Measurements from ENCODE around the gene PAPSS2. TPM values are rescaled to one million over a fixed set of nuclear protein-coding genes. Genes with fewer than 3 reads are reported as not detected.

PAPSS2 gene
- total RNA-seq, 1 experiment from 2014 or later: 14.6 TPM

- TF ChIP-seq CTCF (IDR thresholded peaks at IDR 0.05 in 2 of 3, conservative IDR thresholded peaks at IDR 0.05 in 1 of 3; ENCODE audit: borderline replicate concordance in 1 of 3, insufficient read depth in 1 of 3, low read depth in 2 of 3, low read length in 2 of 3): no peak
- TF ChIP-seq CBX3 (IDR thresholded peaks at IDR 0.05; ENCODE audit: low read depth): no peak
- TF ChIP-seq RAD21 (IDR thresholded peaks at IDR 0.05; ENCODE audit: low read depth): no peak
- no peak for TF ChIP-seq SP1 (IDR thresholded peaks at IDR 0.05; ENCODE audit: low read depth)
- TF ChIP-seq YY1 (IDR thresholded peaks at IDR 0.05; ENCODE audit: extremely low read depth, insufficient replicate concordance, low read depth, low read length): no peak
- no peak for TF ChIP-seq CEBPB (IDR thresholded peaks at IDR 0.05; ENCODE audit: low read depth)
- no peak for TF ChIP-seq ELF1 (IDR thresholded peaks at IDR 0.05; ENCODE audit: borderline replicate concordance, low read depth)
- no peak for TF ChIP-seq POLR2A (IDR thresholded peaks at IDR 0.05; ENCODE audit: borderline replicate concordance, extremely low read depth, insufficient read depth, insufficient read length)
Observed at GRCh38 chr10:87636313-87636915, 23.3 kb upstream of the PAPSS2 start (continued).

- RAD21 ChIA-PET (ENCODE audit: low non-redundant PET in 1 of 2, low total read pairs in 2 of 2, uncharacterized antibody in 2 of 2, unreplicated experiment in 2 of 2): no interaction called here
- Histone ChIP-seq H2AFZ (ENCODE audit: low read depth, low read length, poor library complexity, severe bottlenecking) (no peak overlapping the region), H3K4me1 (ENCODE audit: control insufficient read depth in 1 of 2, insufficient read depth in 2 of 2, low read length in 2 of 2) (peaks cover 0 to 21% of the 10 kb centered on the region in 2 experiments; a peak in 3 of 4 replicates), H3K36me3 (ENCODE audit: control insufficient read depth in 1 of 2, insufficient read depth in 2 of 2, low read length in 2 of 2) (no peaks in the 10 kb centered on the region), H3K9ac (ENCODE audit: low read length) (no peak overlapping the region), H3K79me2 (ENCODE audit: insufficient read depth, low read length) (no peaks in the 10 kb centered on the region), H3K9me2 (ENCODE audit: insufficient read depth) (no peaks in the 10 kb centered on the region), H4K20me1 (ENCODE audit: insufficient read depth) (no peaks in the 10 kb centered on the region), H3K4me3 (replicated peaks in 1 of 2; ENCODE audit: low read depth in 1 of 2, low read length in 2 of 2) (no peak overlapping the region), H3K4me2 (ENCODE audit: low read length) (no peak overlapping the region), H3K27me3 (ENCODE audit: insufficient read depth, low read length) (no peaks in the 10 kb centered on the region), H3K27ac (ENCODE audit: low read depth, low read length) (no peak overlapping the region), H3K9me3 (ENCODE audit: control insufficient read depth in 1 of 2, insufficient read depth in 1 of 2, low read depth in 1 of 2, low read length in 2 of 2) (no peaks in the 10 kb centered on the region)
- intact Hi-C loops (cut with micrococcal nuclease): no loop called here
- CTCF ChIA-PET: no interaction called here
- no peak for DNase-seq (ENCODE audit: low read depth, low spot score)
- no TSS peak for BruUV-seq (replicated peaks)
- ATAC-seq: no peak
- POLR2A ChIA-PET: no interaction called here
- TF ChIP-seq SRF (IDR thresholded peaks at IDR 0.05; ENCODE audit: low read depth): no peak
- no peak for TF ChIP-seq EZH2phosphoT487 (IDR thresholded peaks at IDR 0.05; ENCODE audit: borderline replicate concordance)
- TF ChIP-seq ZBTB33 (IDR thresholded peaks at IDR 0.05; ENCODE audit: extremely low read depth, insufficient replicate concordance, low read length): no peak
- TF ChIP-seq CTCF (IDR thresholded peaks at IDR 0.05 in 2 of 3, conservative IDR thresholded peaks at IDR 0.05 in 1 of 3; ENCODE audit: borderline replicate concordance in 1 of 3, insufficient read depth in 1 of 3, low read depth in 2 of 3, low read length in 2 of 3): no peak
- no peak for TF ChIP-seq MAX (IDR thresholded peaks at IDR 0.05)
- no peak for TF ChIP-seq ELF1 (IDR thresholded peaks at IDR 0.05; ENCODE audit: borderline replicate concordance, low read depth)
- TF ChIP-seq EZH2 (IDR thresholded peaks at IDR 0.05): no peak
- TF ChIP-seq ATF3 (IDR thresholded peaks at IDR 0.05): no peak
- no peak for TF ChIP-seq YY1 (IDR thresholded peaks at IDR 0.05; ENCODE audit: extremely low read depth, insufficient replicate concordance, low read depth, low read length)
- no peak for TF ChIP-seq RAD21 (IDR thresholded peaks at IDR 0.05; ENCODE audit: low read depth)
- no peak for TF ChIP-seq SIN3A (IDR thresholded peaks at IDR 0.05; ENCODE audit: low read depth)
- TF ChIP-seq ZNF274 (IDR thresholded peaks at IDR 0.05; ENCODE audit: low read depth, low read length): no peak
- no peak for TF ChIP-seq CEBPB (IDR thresholded peaks at IDR 0.05; ENCODE audit: low read depth)
- TF ChIP-seq ZFX (IDR thresholded peaks at IDR 0.05): no peak
- TF ChIP-seq JUND (IDR thresholded peaks at IDR 0.05): no peak
- no peak for TF ChIP-seq POLR2AphosphoS5 (IDR thresholded peaks at IDR 0.05; ENCODE audit: low read depth, low read length)
Observed at GRCh38 chr10:87639493-87639892, 20.2 kb upstream of the PAPSS2 start.
